GM19452 (cell line): ENCODE results near the gene PIR.

ENCODE experiments used
- ATAC-seq: cut with Tn5 transposase; IDR thresholded peaks from one replicate; pipeline ENCODE4 v1.9.1; 2021; ENCODE audit not compliant: unreplicated experiment

The PIR gene

DNA sequence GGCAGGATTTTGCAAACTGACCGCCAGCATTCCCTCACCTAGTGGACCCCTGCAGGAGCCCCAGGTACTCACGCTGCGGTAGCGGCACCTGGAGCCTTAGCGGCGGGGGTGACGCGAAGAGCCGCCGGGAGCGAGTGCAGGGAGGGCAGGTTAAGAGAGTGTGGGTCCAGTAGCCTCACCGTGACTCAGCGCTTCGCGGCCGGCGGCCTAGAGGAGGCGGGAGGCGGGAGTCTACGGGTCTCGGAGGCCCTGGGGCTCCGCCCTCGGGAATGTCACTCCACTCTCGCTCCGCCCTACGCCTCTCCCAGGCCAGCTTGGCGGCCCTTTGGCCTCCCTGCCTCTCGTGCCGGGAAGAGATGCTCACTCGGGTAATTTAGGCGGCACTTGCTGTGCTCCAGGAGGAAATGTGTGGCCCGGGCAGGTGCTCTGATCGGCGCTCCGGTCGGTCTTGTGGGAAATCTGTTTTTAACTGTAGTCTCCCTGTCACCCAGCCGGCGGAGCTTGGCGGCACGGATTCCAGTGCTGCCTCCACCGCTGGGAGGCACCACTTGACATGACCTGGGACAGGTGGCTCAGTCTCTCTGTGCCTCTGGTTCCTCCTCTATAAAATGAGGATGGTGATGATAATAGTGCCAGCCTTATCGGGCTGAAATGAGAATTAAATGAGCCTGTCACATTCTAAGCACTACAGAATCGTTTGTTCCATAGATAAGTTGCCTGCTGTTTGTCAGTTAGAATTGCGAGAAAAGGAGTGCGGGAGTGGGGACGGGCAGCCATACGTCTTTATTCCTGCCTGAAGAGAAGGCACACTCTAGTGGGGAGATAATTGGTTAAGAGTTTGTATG lies at the start of gene PIR:
PIR (minus strand) TSS at position 216 of the 845 bp plus-strand sequence. CDS start 2,076 bp downstream, outside the sequence.
- ATAC-seq, result peak; percentile 97

DNA sequence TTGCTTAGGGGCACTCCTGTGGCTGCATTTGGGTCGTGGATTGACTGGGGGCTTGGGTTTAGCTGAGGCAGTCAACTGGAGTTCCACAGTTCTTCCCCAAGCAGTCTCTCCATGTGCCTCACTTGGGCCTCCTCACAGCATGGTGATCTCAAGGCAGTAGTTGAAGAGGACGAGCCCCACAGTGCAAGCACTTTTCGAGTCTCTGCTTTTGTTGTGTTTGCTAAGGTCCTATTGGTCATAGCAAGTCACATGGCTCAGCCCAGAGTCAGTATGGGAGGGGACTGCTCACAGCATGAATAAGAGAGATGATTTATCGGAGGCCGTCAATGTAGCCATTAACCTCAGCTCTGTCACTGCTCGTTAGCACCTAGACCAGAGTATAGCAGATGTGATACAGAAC lies 37.2 kb upstream of the PIR start:
- no peak for ATAC-seq

GRCh38 chrX:15529165-15529564 lies 36.0 kb upstream of the PIR start:
- no peak for ATAC-seq

DNA sequence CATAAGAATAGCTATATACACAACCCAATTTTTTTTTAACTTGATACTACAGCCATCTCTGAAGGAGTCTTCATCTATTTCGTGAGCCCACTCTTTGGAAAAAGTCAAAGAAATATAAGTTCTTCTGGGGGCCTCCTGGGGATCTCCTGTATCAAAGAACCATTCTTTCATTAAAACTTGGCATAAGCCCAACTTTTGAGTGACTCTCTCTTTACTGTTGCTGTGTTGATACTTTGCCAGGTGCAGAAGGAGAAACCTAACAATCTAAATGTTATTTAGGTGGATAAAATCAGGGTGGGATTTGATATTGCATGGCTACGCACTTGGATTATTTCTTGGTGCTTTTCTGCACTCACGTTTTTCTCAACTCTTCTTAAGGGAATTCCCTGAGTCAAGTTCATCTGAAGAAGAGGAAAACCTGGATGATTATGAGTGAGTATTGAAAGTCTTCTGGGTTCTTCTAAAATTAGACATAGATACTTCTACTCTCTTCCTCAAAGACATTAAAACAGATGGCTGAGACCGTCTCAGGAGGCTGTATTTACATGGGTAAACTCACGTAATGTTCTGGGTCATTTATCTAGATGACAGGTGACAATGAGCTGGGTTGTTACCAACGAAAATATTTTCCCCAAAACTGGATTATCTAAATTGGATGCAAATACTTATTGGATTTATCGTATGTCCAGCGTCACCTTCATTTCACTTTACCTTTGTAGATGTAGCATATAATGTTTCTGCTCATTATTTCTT lies 32.7 kb upstream of the PIR start:
- no peak for ATAC-seq

- no peak for ATAC-seq
Observed at GRCh38 chrX:15524417-15524816, 31.3 kb upstream of the PIR start.

- no peak for ATAC-seq
Observed at GRCh38 chrX:15523088-15523487, 30.0 kb upstream of the PIR start.

DNA sequence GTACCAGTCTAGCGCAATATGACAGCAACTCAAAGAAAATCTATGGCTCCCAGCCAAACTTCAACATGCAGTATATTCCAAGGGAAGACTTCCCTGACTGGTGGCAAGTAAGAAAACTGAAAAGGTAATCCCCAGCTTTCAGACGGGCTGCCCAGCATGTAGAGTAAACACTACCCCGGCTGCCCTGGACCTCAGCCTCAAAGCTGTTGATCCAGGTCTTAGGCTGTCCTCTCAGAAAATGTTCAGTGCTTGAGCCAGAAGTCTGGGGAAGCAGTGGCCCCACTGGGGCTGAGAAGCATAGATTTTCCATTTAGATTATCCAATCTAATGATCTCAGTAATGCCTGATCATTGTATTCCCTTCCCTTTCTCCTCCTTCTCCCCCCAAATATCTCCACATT lies 29.3 kb upstream of the PIR start:
- no peak for ATAC-seq

DNA sequence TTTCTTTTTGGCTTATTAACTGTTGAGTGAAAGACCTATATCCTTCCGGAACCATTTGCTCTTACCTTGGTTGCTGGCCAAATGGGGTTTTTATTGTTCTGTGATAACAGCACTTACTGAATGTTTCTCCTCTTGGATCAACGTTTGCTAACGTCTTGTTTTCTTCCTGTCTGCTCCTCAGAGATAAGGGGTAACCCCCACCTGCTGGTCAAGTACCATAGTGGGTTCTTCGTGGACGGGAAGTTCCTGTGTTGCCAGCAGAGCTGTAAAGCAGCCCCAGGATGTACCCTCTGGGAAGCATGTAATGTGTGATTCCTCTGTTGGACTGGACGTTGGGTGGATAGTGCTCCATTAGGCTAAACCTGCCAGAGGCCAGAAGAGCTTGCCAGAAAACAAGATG lies 22.8 kb upstream of the PIR start:
- no peak for ATAC-seq

- no peak for ATAC-seq
Observed at GRCh38 chrX:15514279-15514678, 21.1 kb upstream of the PIR start.

GRCh38 chrX:15512401-15512965 lies 19.4 kb upstream of the PIR start:
- ATAC-seq, result no peak

DNA sequence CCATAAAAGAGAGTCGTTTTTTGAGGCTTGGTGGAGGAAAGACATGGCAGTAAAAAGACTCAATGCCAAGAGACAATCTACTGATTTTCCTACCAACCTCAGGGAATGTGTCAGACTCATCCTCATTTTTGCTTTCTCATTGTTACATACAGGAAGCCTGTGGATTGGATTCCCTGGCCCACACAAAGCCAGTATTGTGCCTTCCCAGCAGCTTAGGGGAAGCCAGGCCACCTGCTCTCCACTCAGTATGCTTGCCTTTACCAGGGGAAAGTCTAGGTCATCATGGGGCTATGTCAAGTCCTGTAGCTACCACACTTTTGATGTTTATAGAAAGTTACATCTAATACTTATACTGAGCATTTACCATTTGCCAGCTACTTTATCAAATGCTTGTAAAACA lies 18.4 kb upstream of the PIR start:
- ATAC-seq, result no peak

DNA sequence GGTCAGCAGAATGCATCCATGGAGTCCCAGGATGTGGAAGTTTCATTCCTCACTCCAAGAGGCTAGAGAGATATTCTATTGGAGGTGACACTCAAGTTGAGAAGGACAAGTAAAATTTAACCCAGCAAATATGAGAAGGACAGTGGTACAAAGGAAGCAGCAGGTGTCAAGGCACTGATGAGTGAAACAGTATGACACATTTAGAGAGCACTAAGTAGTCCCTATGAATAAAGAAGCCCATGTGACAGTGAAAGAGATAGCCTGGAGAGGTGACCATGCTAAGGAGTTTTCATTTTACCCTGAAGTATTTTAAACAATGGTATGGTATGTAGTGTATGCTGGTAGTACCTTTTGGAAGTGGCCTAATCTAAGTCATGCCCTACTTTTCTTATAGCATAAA lies 16.7 kb upstream of the PIR start:
- no peak for ATAC-seq

DNA sequence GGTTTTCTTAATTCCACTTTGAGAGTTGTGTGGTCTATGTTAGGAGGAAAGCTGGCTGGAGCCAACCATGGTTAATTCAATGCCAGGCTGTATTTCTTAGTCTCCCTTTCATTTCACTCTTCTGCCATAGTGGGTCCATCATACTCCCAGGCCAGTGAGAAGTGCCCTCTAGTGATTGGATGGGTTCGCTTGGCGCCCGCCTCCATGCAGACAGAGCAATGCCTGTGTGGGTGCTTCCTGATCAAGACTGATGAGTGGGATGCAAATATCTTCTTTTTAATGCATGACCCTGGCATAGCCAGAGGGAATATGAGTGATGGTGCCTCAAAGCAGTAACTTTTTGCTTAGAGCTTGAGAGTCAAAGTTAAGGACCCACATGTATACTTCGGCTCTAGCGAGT lies 13.9 kb upstream of the PIR start:
- ATAC-seq, result no peak

DNA sequence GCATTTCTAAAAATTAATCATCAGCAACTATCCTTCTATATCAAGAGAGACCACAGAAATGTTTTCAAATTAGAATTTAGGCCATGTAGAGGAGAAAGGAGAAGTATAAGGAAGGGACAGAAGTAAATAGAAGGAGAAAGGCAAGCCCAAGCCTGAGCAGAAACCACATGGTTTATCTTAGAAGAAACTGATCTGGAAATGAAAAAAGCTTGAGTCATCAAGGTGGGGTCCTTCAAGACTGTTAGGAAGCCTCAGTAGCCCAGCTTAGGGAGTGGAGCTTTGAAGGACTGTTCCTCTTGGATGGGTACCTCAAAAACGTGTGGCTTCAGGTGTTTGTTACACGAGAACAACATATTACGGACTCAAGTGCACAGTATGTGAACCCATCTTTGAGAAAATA lies 12.0 kb upstream of the PIR start:
- ATAC-seq, result no peak

- ATAC-seq, result no peak
Observed at GRCh38 chrX:15504661-15505060, 11.5 kb upstream of the PIR start.

DNA sequence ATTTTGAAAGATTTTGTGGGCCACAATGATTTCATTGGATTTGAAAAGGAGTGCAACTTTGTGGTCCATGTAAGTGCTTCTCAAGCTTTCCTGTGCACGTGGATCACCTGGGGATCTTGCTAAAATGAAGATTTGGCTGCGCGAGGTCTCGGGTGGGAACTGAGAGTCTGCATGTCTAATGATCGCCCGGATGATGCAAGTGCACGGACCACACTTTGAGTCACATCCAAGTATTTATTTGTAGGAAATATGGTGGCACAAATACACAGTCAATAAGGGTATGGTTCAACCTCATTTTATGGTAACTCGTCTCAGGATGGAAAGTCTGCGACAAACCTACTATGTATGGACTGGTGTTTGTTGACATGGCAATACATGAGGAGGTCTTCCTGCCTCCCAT lies 8.4 kb upstream of the PIR start:
- no peak for ATAC-seq

DNA sequence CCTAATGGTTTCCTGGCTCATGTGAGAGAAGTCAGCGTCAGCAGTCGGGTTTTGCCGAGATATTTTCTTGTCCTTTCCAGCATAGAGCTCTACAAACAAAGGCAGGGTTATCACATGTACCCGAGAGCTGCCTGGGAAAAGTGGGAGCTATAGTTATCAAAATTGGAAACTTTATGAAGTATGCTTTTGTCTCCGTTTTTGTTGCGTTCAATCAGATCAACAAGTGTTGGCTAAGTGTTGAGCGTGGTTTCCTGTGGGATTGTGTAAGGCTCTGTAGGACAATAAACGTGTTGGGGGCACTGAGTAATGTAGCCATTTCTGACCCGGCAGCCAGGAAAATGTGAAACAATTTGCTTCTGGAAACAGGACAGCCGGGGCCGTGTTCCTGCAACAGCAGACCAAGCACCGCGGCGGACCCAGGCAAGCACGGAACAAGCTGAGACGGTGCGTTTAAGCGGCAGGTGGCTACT lies 7.4 kb upstream of the PIR start, which contains the start of gene BMX:
BMX (plus strand) TSS at position 311 of the 470 bp plus-strand sequence. CDS start 7,547 bp downstream, outside the sequence.
- no peak for ATAC-seq

DNA sequence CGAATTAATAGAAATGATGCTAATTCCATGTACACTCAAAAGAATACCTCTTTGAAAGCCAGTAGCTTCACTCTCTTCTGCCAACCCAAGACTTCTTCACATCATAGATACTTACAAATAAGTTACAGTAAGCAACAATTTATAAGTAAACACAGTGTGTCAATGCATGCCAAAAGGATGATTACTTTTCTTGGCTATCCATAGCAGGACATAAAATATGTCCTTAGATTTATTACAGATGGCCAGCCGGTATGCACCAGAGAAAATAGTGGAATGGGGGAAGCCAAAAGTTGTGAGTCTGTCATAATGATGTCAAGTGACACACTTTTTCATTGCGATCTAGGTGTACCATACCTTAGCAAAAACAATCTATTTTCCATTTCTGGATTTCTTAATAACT lies 6.8 kb upstream of the PIR start:
- ATAC-seq, result no peak

- ATAC-seq, result no peak
Observed at GRCh38 chrX:15498741-15499140, 5.6 kb upstream of the PIR start.

DNA sequence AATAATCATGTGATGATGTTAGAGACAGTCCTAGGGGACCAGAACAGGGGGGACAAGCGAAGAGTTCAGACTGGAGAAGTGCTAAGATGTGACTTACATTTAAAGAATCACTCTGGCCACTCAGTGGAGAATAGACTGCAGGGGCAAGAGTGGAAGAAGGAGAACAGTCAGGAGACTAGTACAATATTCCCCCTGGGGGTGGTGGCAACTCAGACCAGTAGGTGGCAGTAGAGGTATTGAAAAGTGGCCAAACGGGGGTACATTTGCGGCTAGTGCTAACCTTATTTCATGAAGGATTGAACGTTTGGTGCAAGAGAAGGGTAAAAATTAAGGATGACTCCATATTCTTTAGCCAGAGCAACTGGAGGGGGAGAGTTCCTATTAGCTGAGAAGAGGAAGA lies 4.7 kb upstream of the PIR start:
- no peak for ATAC-seq

DNA sequence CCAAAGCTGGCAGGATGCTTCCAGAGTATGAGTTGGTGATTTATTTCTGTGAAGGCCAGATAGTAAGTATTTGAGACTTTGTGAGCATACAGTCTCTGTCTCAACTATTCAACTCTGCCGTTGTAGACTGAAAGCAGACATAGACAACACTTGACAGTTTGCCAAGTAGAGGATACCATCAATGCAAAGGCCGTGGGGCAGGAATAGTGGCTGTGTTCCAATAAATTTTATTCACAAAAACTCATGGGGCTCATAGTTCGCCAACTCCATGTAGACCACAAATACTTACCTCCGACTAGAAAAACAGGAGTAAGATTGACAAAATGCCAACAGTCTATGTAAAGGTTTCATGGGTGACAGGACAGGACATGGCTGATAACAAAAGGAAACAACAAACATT lies 3.7 kb upstream of the PIR start:
- ATAC-seq, result no peak

GRCh38 chrX:15495801-15496200 lies 2.7 kb upstream of the PIR start:
- no peak for ATAC-seq
